Glomerular visceral epithelial cell (primary cell): ENCODE data around the gene AKR1E2.
A peak's percentile ranks its signal among the peaks of the same experiment; 100 is the strongest.

Experiments used
- DNase-seq: peaks from one replicate; pipeline ENCODE4 v3.0.0-alpha.2; 2016; ENCODE audit errors: extremely low spot score

The AKR1E2 gene

DNA sequence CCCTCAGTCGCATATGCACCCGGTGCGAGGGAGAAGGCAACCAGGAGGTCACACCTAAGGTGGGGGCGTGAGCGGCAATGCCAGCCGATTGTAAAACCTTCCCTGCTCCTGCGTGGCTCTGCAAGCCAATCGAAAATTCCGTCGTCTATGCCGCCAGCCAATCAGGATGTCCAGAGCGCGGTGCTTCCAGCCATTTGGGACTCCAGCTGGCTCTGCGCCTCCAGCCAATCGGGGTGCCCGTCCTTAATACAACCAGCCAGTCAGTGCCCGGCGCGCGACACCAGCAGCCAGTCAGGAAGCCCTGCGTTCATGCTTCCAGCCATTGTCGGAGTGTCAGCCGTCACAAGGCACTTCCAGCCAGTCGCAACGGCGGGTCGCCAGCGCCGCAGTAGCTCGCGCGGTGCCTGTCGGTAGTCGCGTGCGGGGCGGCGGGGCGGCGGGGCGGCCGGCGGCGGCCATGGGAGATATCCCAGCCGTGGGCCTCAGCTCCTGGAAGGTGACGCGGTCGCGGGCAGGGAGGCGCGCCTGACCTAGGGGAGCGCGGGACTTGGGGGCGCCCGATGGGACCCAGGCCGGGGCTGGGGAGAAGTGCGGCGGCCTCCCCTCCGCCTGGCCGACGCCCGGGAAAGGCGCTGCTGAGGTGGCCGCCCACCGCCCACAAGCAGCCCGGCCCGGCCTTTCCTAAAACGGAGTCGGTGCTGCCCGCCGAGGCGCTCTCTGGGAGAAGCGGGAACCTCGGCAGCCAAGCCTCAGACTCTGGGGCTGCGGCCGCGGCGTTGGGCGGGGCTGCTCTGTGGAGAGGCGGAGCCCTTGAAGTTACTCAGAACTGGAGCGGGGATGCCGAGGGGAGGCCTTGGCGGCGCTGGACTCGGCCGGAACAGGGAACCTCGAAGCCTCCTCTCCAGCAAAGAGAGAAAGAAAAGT, at the start of gene AKR1E2:
Gene AKR1E2, plus strand, starts transcription at position 340 of the 924 bp plus-strand sequence. Its CDS starts 118 bp downstream, at position 458.
- peak; percentile 54 for DNase-seq

DNA sequence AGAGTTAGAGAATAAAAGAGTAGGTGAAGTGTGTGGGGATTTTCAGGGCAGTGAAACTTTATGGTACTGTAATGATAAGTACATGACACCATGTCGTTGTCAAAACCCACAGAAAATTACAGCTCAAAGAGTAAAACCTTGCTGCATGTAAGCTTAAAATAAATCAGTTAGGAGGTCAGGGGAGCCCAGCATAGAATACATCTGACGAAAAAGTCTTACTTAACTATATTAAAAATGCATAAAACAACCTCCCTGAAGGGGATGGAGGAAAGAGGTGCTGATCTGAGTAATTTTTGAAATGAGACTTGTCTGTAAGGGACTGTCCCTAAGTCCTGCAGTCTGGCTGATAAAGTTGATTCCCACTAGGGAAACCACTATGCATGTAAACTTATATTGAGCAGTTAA, 49.8 kb upstream of the AKR1E2 start:
- DNase-seq, result no peak

DNA sequence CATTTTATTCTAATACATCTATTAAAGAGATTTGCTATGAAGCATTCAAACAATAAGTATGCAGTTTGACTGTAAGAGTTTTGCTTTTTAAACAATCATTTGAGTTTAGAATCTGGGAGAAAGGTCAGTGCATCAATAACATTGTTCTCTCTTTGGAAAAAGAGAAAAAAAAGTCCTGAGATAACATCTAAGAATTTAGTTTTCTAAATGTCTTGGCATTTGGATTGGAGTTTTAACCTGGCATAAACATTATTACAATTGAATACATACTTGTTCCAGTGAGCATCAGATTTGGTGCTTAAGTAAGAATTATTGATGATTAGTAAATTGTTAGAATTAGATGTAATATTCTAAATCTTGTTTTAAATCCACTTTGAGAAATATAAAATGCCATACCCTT, 47.2 kb upstream of the AKR1E2 start:
- DNase-seq, result no peak

GRCh38 chr10:4780091-4780490, 45.9 kb upstream of the AKR1E2 start:
- DNase-seq, result no peak

DNA sequence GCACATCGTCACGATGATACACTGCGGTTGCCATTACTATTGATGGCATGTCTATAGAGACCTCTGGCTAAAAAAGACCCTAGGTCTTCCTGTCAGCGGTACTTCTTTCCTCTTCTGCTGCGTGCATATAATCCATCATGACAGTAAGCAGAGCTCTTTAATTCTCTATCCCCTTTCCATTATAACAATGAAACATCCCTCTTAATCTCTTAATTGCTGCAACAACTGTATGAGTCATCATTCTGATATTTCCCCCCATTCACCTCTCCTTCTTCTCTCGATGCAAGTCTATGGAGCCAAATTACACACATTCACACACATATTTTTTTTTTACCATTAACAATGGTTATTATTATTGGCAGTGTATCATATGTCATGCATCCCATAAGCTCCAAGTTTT, 45.2 kb upstream of the AKR1E2 start:
- DNase-seq, result no peak

GRCh38 chr10:4781955-4782354, 44.1 kb upstream of the AKR1E2 start:
- peak; percentile 84 for DNase-seq

DNA sequence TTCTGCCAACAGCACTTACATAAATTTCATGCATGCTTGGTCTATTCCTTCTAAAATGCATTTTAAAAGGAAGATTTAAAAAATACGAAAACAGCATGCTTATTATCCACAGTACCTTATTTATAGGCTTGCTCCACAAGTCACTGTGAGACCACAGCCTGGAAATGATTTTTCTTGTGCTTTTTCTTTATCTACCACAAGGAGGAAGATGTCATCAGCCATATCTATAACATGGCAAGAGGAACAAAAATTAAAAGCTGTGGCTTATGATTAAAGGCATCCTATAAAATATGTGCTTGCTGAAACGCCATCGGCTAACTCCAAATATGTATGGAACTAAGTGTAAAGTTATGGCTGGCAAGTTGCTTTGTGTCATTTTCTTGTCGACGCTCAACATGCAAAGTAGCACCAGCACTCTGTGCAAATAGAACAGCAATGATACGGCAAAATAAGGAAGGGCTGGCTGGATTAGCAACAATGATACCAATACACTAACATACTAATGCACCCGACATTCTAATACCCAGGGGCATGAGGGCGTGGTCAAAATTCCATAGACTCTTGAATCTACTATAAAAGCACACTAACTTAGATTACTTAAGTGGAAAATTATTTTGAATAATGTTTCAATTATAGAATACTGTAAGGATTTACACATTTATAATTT, 41.2 kb upstream of the AKR1E2 start:
- DNase-seq, result no peak

GRCh38 chr10:4786043-4786839, 39.8 kb upstream of the AKR1E2 start:
- DNase-seq, result no peak

GRCh38 chr10:4790045-4790444, 36.0 kb upstream of the AKR1E2 start:
- DNase-seq, result no peak

GRCh38 chr10:4790922-4791321, 35.1 kb upstream of the AKR1E2 start:
- no peak for DNase-seq

DNA sequence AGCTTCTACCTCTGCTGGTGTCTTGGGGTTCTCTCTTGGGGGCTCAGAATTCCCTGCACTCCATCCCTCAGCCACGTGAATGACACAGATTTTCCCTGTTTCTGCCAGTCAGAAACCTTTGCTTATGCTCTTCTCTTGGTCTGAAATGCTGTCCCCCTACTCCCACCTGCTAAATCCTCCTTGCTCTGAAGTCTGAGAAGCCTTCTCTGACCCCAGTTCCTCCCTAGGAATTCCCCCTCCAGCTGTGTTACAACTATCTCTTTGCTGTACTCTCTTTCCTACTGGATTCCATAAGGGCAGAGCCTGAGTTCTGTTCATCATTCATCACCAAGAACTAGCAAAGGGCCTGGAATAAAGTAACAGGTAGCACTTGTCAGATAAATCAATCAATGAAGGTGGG, 33.6 kb upstream of the AKR1E2 start:
- DNase-seq, result no peak

DNA sequence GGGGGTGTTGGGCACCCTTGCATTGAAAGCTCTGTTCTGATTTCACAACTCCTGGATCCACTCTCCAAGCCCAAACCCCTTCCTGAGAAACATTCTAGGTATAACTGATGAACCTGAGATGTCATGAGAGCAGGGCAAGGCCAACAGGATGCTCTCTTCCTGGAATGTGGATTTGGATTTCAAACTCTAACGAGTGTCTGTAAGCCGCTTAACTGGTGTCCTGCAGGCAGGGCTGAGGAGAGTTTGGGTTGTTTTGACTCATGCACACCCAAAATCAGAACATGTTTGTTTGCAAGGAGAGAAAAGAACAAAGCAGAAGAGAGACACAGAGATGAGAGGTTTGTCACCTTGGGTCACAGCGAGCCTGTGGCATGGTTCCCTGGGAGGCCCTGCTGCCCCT, 24.6 kb upstream of the AKR1E2 start:
- no peak for DNase-seq

DNA sequence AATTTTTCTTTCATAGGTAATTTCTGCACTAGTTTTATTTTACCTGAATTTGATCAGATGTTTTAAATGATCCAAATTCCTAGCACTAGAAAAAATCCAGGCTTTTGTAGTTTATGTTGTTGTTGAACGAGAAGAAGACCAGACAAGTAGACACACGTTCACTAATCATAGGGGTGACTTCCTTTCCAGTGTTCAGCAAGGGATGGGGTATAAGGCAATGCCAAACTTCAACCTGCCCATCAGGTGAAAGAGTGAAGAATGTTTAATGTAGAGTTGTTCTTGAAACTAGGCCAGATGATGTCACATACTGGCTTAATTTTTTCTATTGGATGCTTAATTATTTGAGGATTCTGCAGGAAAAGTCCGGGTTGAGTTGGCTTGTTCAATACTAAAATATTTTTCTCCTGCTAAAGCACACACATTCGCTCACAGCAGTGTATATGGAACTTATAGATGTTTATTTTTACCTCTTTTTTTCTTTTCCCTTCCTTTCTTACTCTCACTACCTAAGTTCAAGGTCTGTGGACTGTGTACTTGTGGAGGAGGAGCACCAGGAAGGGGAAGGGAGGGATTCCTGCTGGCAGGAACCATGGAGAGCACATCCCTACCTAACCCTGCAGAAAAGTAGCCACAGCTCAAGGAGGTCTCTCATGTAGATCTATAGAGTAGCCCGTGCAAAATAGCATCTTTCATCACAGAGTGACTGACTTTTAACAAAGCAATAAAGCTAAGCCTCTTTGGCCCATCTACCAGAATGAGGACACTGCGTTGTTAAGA, 23.1 kb upstream of the AKR1E2 start:
- no peak for DNase-seq

DNA sequence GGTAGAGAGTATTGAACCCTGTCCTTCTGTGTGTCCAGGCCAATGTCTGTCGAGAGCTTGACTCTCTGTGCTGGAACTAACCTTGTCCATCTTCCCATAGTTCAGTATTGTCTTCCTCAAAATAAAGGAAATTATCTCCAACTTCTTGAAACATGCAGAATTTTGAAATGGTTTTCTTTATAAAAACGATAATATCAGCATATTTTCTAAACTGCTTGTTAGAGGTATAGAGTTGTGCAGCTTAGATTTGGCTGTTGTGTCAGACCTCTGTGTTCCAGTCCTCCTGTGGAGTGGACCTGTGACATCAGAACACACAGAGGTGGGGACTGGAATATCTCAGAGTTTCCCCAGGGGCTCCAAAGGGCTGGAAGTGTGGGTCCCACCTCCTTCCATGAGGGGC, 22.2 kb upstream of the AKR1E2 start:
- no peak for DNase-seq

DNA sequence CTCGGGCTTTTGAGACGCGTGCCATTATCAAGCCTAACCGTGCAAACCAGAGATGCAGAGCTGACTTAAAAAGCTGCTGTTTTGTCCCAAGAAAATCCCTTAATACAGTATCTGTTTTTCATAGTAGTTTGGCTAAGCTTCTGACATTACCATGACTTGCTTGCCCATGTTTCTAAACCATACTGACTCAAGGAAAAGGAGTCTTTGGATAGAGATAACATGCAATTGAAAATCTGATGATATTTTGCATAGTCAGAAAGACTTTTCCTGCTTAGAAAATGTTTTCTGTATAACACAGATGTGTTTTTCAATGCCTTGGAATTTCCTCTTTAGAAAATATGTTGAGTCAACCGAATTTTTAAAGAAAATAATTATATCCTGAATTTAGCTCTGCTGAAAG, 21.5 kb upstream of the AKR1E2 start:
- no peak for DNase-seq

- DNase-seq, result no peak
These were observed 19.5 kb upstream of the AKR1E2 start for GRCh38 chr10:4806534-4806933.

- DNase-seq, result peak; percentile 81
These were observed 18.1 kb upstream of the AKR1E2 start for GRCh38 chr10:4807761-4808507.

- DNase-seq, result no peak
These were observed 16.9 kb upstream of the AKR1E2 start for GRCh38 chr10:4809156-4809555.

GRCh38 chr10:4810092-4810491, 15.9 kb upstream of the AKR1E2 start:
- peak; percentile 13 for DNase-seq

GRCh38 chr10:4812046-4812445, 14.0 kb upstream of the AKR1E2 start:
- DNase-seq, result no peak

DNA sequence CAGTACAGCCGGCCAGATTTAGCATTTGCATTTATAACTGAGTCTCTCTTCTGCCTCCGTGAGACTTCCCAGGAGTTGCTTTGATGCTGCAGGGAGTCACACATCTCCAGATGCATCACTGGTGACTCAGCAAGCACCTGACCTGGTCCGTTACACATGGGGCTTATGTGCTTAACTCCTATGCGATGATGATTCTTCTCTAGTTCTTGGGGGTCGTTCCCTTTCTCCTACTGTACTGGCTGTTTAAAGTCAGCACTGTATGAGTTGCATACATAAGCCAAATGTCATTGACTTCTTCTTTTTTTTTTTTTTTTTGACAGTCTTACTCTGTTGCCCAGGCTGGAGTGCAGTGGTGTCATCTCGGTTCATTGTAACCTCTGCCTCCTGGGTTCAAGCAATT, 13.0 kb upstream of the AKR1E2 start:
- DNase-seq, result peak; percentile 84
